ENCODE data around the gene GLYATL1B.
A peak's percentile ranks its signal among the peaks of the same experiment; 100 is the strongest.
"Not testable (repeated sequence)": the region's sequence is repeated elsewhere in the genome, so short reads cannot be mapped to it uniquely, and the experiment has no call there.

Gene GLYATL1B

GRCh38 chr11:59086007-59086406 is at the start of gene GLYATL1B:
TSS of gene GLYATL1B (plus strand) at chr11:59086307. CDS start at chr11:59086307, 0 bp downstream.
- DNase-seq, result not testable (repeated sequence)

- DNase-seq, result not testable (repeated sequence)
Measured at GRCh38 chr11:59036542-59036941, 49.6 kb upstream of the GLYATL1B start.

- not testable (repeated sequence) for DNase-seq
Measured at GRCh38 chr11:59037434-59037833, 48.7 kb upstream of the GLYATL1B start.

GRCh38 chr11:59040607-59041006 is 45.5 kb upstream of the GLYATL1B start:
- DNase-seq, result no peak

GRCh38 chr11:59051383-59051782 is 34.7 kb upstream of the GLYATL1B start:
- DNase-seq, result not testable (repeated sequence)

- not testable (repeated sequence) for DNase-seq
Measured at GRCh38 chr11:59052355-59052754, 33.8 kb upstream of the GLYATL1B start.

- peak; percentile 40 to 61 for DNase-seq
Measured at GRCh38 chr11:59053387-59053786, 32.7 kb upstream of the GLYATL1B start.

- peak; percentile 85 to 88 for DNase-seq
Measured at GRCh38 chr11:59058120-59059033, 27.7 kb upstream of the GLYATL1B start.

- DNase-seq, result not testable (repeated sequence)
Measured at GRCh38 chr11:59060096-59060495, 26.0 kb upstream of the GLYATL1B start.

GRCh38 chr11:59062602-59063529 is 23.2 kb upstream of the GLYATL1B start:
- no peak for DNase-seq

- not testable (repeated sequence) for DNase-seq
Measured at GRCh38 chr11:59063996-59064727, 21.9 kb upstream of the GLYATL1B start.

- DNase-seq, result no peak
Measured at GRCh38 chr11:59069087-59069486, 17.0 kb upstream of the GLYATL1B start.

- DNase-seq, result peak; percentile 74 to 80
Measured at GRCh38 chr11:59076876-59077571, 9.1 kb upstream of the GLYATL1B start.

- DNase-seq, result peak; percentile 2 to 4
Measured at GRCh38 chr11:59078435-59078834, 7.7 kb upstream of the GLYATL1B start.

- no peak for DNase-seq
Measured at GRCh38 chr11:59079086-59079485, 7.0 kb upstream of the GLYATL1B start.

GRCh38 chr11:59080421-59080820 is 5.7 kb upstream of the GLYATL1B start:
- not testable (repeated sequence) for DNase-seq

- DNase-seq, result not testable (repeated sequence)
Measured at GRCh38 chr11:59081430-59082020, 4.6 kb upstream of the GLYATL1B start.

- DNase-seq, result peak; percentile 3 to 5
Measured at GRCh38 chr11:59088162-59088561, 2.1 kb downstream of the GLYATL1B start.

GRCh38 chr11:59093576-59093975 is 7.5 kb downstream of the GLYATL1B start:
- DNase-seq, result not testable (repeated sequence)

- not testable (repeated sequence) for DNase-seq
Measured at GRCh38 chr11:59095225-59095624, 9.1 kb downstream of the GLYATL1B start.

GRCh38 chr11:59095972-59096575 is 10.0 kb downstream of the GLYATL1B start:
- DNase-seq, result not testable (repeated sequence)

Data from Kasumi-1 (cell line).